Thyroid gland (tissue), 4 donors: ENCODE data around the gene PMCH.

Experiments
- POLR2A ChIP-seq, 2 donors: fragments of 450-650 bp; IDR thresholded peaks; one replicate each; pipeline ENCODE4 v1.6.1; 2017; ENCODE audit warnings: antibody characterized with exemption in 2 of 2, mild to moderate bottlenecking in 2 of 2, moderate library complexity in 1 of 2
- TF ChIP-seq, protein P1 (sequence below), 6 experiments: fragments of 200-600 bp in 3 of 6; fragments of 450-650 bp in 3 of 6; sonication (generic) in 3 of 6; IDR thresholded peaks; one replicate each; pipeline ENCODE4 v1.5.1; 2016 to 2019; ENCODE audit warnings: antibody characterized with exemption in 6 of 6, mild to moderate bottlenecking in 2 of 6, inconsistent platforms in 1 of 6, moderate library complexity in 1 of 6

DNA sequence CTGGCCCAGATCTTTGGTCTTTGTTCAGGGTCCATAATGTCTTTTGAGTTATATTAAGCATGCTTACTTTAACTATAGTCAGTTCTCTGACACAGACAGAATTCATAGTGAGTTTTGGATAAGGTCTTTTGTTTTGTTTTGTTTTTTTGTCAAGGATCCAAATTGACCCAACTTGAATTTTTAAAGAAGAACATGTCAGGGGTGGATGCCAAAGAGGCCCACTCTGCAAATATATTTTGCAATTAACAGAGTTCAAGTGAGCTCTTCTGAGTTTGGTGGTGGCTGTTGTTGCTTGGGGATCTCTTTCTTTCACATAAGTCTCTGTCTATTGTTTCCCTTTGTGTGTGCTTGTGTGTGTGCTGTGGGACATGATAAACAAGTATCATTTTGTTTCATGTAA, 34.4 kb upstream of the PMCH start:
- TF ChIP-seq, protein P1, sequence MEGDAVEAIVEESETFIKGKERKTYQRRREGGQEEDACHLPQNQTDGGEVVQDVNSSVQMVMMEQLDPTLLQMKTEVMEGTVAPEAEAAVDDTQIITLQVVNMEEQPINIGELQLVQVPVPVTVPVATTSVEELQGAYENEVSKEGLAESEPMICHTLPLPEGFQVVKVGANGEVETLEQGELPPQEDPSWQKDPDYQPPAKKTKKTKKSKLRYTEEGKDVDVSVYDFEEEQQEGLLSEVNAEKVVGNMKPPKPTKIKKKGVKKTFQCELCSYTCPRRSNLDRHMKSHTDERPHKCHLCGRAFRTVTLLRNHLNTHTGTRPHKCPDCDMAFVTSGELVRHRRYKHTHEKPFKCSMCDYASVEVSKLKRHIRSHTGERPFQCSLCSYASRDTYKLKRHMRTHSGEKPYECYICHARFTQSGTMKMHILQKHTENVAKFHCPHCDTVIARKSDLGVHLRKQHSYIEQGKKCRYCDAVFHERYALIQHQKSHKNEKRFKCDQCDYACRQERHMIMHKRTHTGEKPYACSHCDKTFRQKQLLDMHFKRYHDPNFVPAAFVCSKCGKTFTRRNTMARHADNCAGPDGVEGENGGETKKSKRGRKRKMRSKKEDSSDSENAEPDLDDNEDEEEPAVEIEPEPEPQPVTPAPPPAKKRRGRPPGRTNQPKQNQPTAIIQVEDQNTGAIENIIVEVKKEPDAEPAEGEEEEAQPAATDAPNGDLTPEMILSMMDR (IDR thresholded peaks at IDR 0.05): no peak
- TF ChIP-seq POLR2A (IDR thresholded peaks at IDR 0.05): no peak
